ENCODE data around the gene MPL.

GRCh38 chr1:43366601-43367025 lies 29.0 kb downstream of the MPL start:
- TF ChIP-seq RFX5 (IDR thresholded peaks at IDR 0.05; ENCODE audit: borderline replicate concordance, low read depth, low read length), result no peak
- no peak for TF ChIP-seq SAP30 (IDR thresholded peaks at IDR 0.05; ENCODE audit: insufficient read depth, insufficient replicate concordance, low read length)
- no peak for TF ChIP-seq PHF8 (conservative IDR thresholded peaks at IDR 0.05; ENCODE audit: low read depth, low read length)
- TF ChIP-seq GTF2F1 (IDR thresholded peaks at IDR 0.05; ENCODE audit: borderline replicate concordance, low read depth, low read length), result no peak
- TF ChIP-seq CHD2 (IDR thresholded peaks at IDR 0.05; ENCODE audit: low read length), result no peak
- TF ChIP-seq RAD21 (IDR thresholded peaks at IDR 0.05 in 1 of 2, conservative IDR thresholded peaks at IDR 0.05 in 1 of 2; ENCODE audit: low read depth in 2 of 2, low read length in 2 of 2), result no peak
- no peak for TF ChIP-seq ZNF274 (IDR thresholded peaks at IDR 0.05; ENCODE audit: borderline replicate concordance, extremely low read depth, low read length)
- no peak for TF ChIP-seq CTCF (IDR thresholded peaks at IDR 0.05; ENCODE audit: control extremely low read depth in 1 of 3, insufficient read depth in 1 of 3, low read depth in 1 of 3, low read length in 3 of 3)
- no peak for TF ChIP-seq EZH2 (IDR thresholded peaks at IDR 0.05; ENCODE audit: low read depth, low read length, severe bottlenecking)
- TF ChIP-seq HDAC2 (IDR thresholded peaks at IDR 0.05; ENCODE audit: borderline replicate concordance in 1 of 2, low read depth in 2 of 2, low read length in 2 of 2), result no peak
